BLaER1 treated with 17β-estradiol and CSF1 and Interleukin-3, amounts not matched to agents 10 nM and 100 nM (cell line): ENCODE data around the gene IGF2BP2.
A peak's percentile ranks its signal among the peaks of the same experiment; 100 is the strongest.

Experiments
- H3K27ac ChIP-seq, 11 experiments: shearing (Covaris generic); formaldehyde crosslinking; 2 replicates each; pipeline ENCODE4 v1.8.1; 2022
- H3K27me3 ChIP-seq, 11 experiments: shearing (Covaris generic); formaldehyde crosslinking; 2 replicates each; pipeline ENCODE4 v1.8.1; 2022
- H3K36me3 ChIP-seq, 11 experiments: shearing (Covaris generic); formaldehyde crosslinking; 2 replicates each; pipeline ENCODE4 v1.8.1; 2022
- H3K4me1 ChIP-seq, 10 experiments: shearing (Covaris generic); formaldehyde crosslinking; 2 replicates each; pipeline ENCODE4 v1.8.1; 2022
- H3K4me2 ChIP-seq, 11 experiments: shearing (Covaris generic); formaldehyde crosslinking; 2 replicates each; pipeline ENCODE4 v1.8.1; 2022
- H3K4me3 ChIP-seq, 10 experiments: shearing (Covaris generic); formaldehyde crosslinking; 2 replicates each; pipeline ENCODE4 v1.8.1; 2022
- H3K9ac ChIP-seq, 11 experiments: shearing (Covaris generic); formaldehyde crosslinking; 2 replicates each; pipeline ENCODE4 v1.8.1; 2022
- H3K9me3 ChIP-seq, 11 experiments: shearing (Covaris generic); formaldehyde crosslinking; replicated peaks in 1 of 11; 2 replicates each; pipeline ENCODE4 v1.8.1; 2022
- H4K20me1 ChIP-seq, 11 experiments: shearing (Covaris generic); formaldehyde crosslinking; 2 replicates each; pipeline ENCODE4 v1.8.1; 2022
- Cebpa-rat ChIP-seq, 11 experiments: shearing (Covaris generic); IDR thresholded peaks; 2 replicates each; pipeline ENCODE4 v1.8.1; 2022

Gene IGF2BP2

GRCh38 chr3:185764163-185764979 lies 60.5 kb downstream of the IGF2BP2 start:
- Histone ChIP-seq H3K4me1 (peaks cover 13 to 27% (median 22%) of the 10 kb centered on the region in 10 experiments), H3K27me3 (no peaks in the 10 kb centered on the region), H4K20me1 (no peaks in the 10 kb centered on the region), H3K9me3 (no peaks in the 10 kb centered on the region), H3K27ac (no peak overlapping the region), H3K9ac (no peak overlapping the region), H3K4me2 (peak overlapping the region; percentile 13 to 75 (median 60); a peak in 21 of 22 replicates), H3K4me3 (no peak overlapping the region), H3K36me3 (no peaks in the 10 kb centered on the region)
- TF ChIP-seq Cebpa-rat (IDR thresholded peaks at IDR 0.05): no peak

- no peaks in the 10 kb centered on the region for H3K9me3 ChIP-seq
- peak overlapping the region in 10 of 11 experiments; percentile 13 to 75 (median 62); a peak in 17 of 22 replicates for H3K4me2 ChIP-seq
- H3K27me3 ChIP-seq: no peaks in the 10 kb centered on the region
- no peaks in the 10 kb centered on the region for H4K20me1 ChIP-seq
- no peak for TF ChIP-seq Cebpa-rat (IDR thresholded peaks at IDR 0.05)
- H3K4me1 ChIP-seq: peaks cover 13 to 27% (median 22%) of the 10 kb centered on the region in 10 experiments
- no peaks in the 10 kb centered on the region for H3K36me3 ChIP-seq
- H3K27ac ChIP-seq: no peak overlapping the region
- H3K9ac ChIP-seq: no peak overlapping the region
- no peak overlapping the region for H3K4me3 ChIP-seq
Measured at GRCh38 chr3:185763347-185764005, 61.4 kb downstream of the IGF2BP2 start.

GRCh38 chr3:185760550-185760949 lies 64.3 kb downstream of the IGF2BP2 start:
- Histone ChIP-seq H3K4me1 (peaks cover 13 to 24% (median 21%) of the 10 kb centered on the region in 10 experiments), H4K20me1 (no peaks in the 10 kb centered on the region), H3K27ac (no peak overlapping the region), H3K27me3 (no peaks in the 10 kb centered on the region), H3K4me2 (no peak overlapping the region), H3K36me3 (peaks cover 0 to 8% (median 0%) of the 10 kb centered on the region in 11 experiments; a peak in 1 of 22 replicates), H3K9ac (no peak overlapping the region), H3K4me3 (no peak overlapping the region), H3K9me3 (peaks cover 6 to 14% (median 11%) of the 10 kb centered on the region in 11 experiments)
- no peak for TF ChIP-seq Cebpa-rat (IDR thresholded peaks at IDR 0.05)

- Histone ChIP-seq H3K9me3 (peaks cover 11 to 18% (median 16%) of the 10 kb centered on the region in 11 experiments), H3K27me3 (no peaks in the 10 kb centered on the region), H3K36me3 (peaks cover 0 to 8% (median 0%) of the 10 kb centered on the region in 11 experiments; a peak in 1 of 22 replicates), H3K4me1 (peaks cover 13 to 21% (median 18%) of the 10 kb centered on the region in 10 experiments), H3K9ac (no peak overlapping the region), H3K4me3 (no peak overlapping the region), H4K20me1 (no peaks in the 10 kb centered on the region), H3K4me2 (no peak overlapping the region), H3K27ac (no peak overlapping the region)
- no peak for TF ChIP-seq Cebpa-rat (IDR thresholded peaks at IDR 0.05)
Measured at GRCh38 chr3:185760088-185760487, 64.8 kb downstream of the IGF2BP2 start.

- peaks cover 8 to 15% (median 13%) of the 10 kb centered on the region in 10 experiments for H3K4me1 ChIP-seq
- H3K9me3 ChIP-seq: peaks cover 17 to 24% (median 22%) of the 10 kb centered on the region in 11 experiments
- H3K4me2 ChIP-seq: no peak overlapping the region
- H3K36me3 ChIP-seq: peaks cover 0 to 8% (median 0%) of the 10 kb centered on the region in 11 experiments; a peak in 1 of 22 replicates
- no peak overlapping the region for H3K9ac ChIP-seq
- no peaks in the 10 kb centered on the region for H4K20me1 ChIP-seq
- H3K27ac ChIP-seq: no peak overlapping the region
- no peaks in the 10 kb centered on the region for H3K27me3 ChIP-seq
- no peak overlapping the region for H3K4me3 ChIP-seq
- TF ChIP-seq Cebpa-rat (IDR thresholded peaks at IDR 0.05): no peak
Measured at GRCh38 chr3:185759512-185759911, 65.3 kb downstream of the IGF2BP2 start.

GRCh38 chr3:185758912-185759311 lies 65.9 kb downstream of the IGF2BP2 start:
- no peaks in the 10 kb centered on the region for H3K27me3 ChIP-seq
- peaks cover 19 to 30% (median 27%) of the 10 kb centered on the region in 11 experiments for H3K9me3 ChIP-seq
- no peak overlapping the region for H3K4me2 ChIP-seq
- no peak overlapping the region for H3K27ac ChIP-seq
- no peak overlapping the region for H3K4me3 ChIP-seq
- no peak overlapping the region for H3K9ac ChIP-seq
- H3K4me1 ChIP-seq: peaks cover 3 to 9% (median 7%) of the 10 kb centered on the region in 10 experiments; a peak in 16 of 20 replicates
- H4K20me1 ChIP-seq: no peaks in the 10 kb centered on the region
- no peak for TF ChIP-seq Cebpa-rat (IDR thresholded peaks at IDR 0.05)
- peaks cover 0 to 8% (median 0%) of the 10 kb centered on the region in 11 experiments; a peak in 1 of 22 replicates for H3K36me3 ChIP-seq

GRCh38 chr3:185757176-185757575 lies 67.7 kb downstream of the IGF2BP2 start:
- Histone ChIP-seq H3K36me3 (peaks cover 0 to 8% (median 0%) of the 10 kb centered on the region in 11 experiments; a peak in 1 of 22 replicates), H3K4me3 (no peak overlapping the region), H3K27ac (no peak overlapping the region), H3K27me3 (no peaks in the 10 kb centered on the region), H4K20me1 (no peaks in the 10 kb centered on the region), H3K4me1 (no peaks in the 10 kb centered on the region), H3K9ac (no peak overlapping the region), H3K4me2 (no peak overlapping the region), H3K9me3 (peaks cover 19 to 30% (median 27%) of the 10 kb centered on the region in 11 experiments)
- TF ChIP-seq Cebpa-rat (IDR thresholded peaks at IDR 0.05): no peak

- peaks cover 0 to 8% (median 0%) of the 10 kb centered on the region in 11 experiments; a peak in 1 of 22 replicates for H3K36me3 ChIP-seq
- no peak overlapping the region for H3K9ac ChIP-seq
- no peak for TF ChIP-seq Cebpa-rat (IDR thresholded peaks at IDR 0.05)
- H3K27ac ChIP-seq: no peak overlapping the region
- H3K4me1 ChIP-seq: no peaks in the 10 kb centered on the region
- H3K4me2 ChIP-seq: no peak overlapping the region
- H4K20me1 ChIP-seq: no peaks in the 10 kb centered on the region
- peaks cover 19 to 30% (median 27%) of the 10 kb centered on the region in 11 experiments for H3K9me3 ChIP-seq
- no peak overlapping the region for H3K4me3 ChIP-seq
- H3K27me3 ChIP-seq: no peaks in the 10 kb centered on the region
Measured at GRCh38 chr3:185756477-185756876, 68.4 kb downstream of the IGF2BP2 start.

- H3K27me3 ChIP-seq: no peaks in the 10 kb centered on the region
- no peaks in the 10 kb centered on the region for H4K20me1 ChIP-seq
- H3K9me3 ChIP-seq: peaks cover 19 to 30% (median 27%) of the 10 kb centered on the region in 11 experiments
- H3K4me2 ChIP-seq: no peak overlapping the region
- no peak overlapping the region for H3K27ac ChIP-seq
- H3K4me1 ChIP-seq: no peaks in the 10 kb centered on the region
- no peak overlapping the region for H3K9ac ChIP-seq
- H3K4me3 ChIP-seq: no peak overlapping the region
- TF ChIP-seq Cebpa-rat (IDR thresholded peaks at IDR 0.05): no peak
- peaks cover 0 to 8% (median 0%) of the 10 kb centered on the region in 11 experiments; a peak in 1 of 22 replicates for H3K36me3 ChIP-seq
Measured at GRCh38 chr3:185754920-185755319, 69.9 kb downstream of the IGF2BP2 start.
